ENCODE data around the gene ATP5F1A.
A peak's percentile ranks its signal among the peaks of the same experiment; 100 is the strongest.

ATP5F1A gene

GRCh38 chr18:46084431-46084830 is 13.7 kb downstream of the ATP5F1A start:
- Mint-ChIP-seq H3K27me3 (ENCODE audit: low read depth) (no peaks in the 10 kb centered on the region), H3K4me1 (no peaks in the 10 kb centered on the region)

GRCh38 chr18:46080156-46080555 is 17.9 kb downstream of the ATP5F1A start:
- peaks cover 68% of the 10 kb centered on the region for H3K36me3 Mint-ChIP-seq (ENCODE audit: low read depth)
- no peaks in the 10 kb centered on the region for H3K9me3 Mint-ChIP-seq
- no peaks in the 10 kb centered on the region for H3K27me3 Mint-ChIP-seq (ENCODE audit: low read depth)
- H3K4me1 Mint-ChIP-seq = no peaks in the 10 kb centered on the region
- H3K4me3 Mint-ChIP-seq = no peak overlapping the region
- no peak for TF ChIP-seq CTCF (IDR thresholded peaks at IDR 0.05; ENCODE audit: unreplicated experiment in 3 of 3)
- H3K27ac Mint-ChIP-seq = no peak overlapping the region

More at GRCh38 chr18:46084431-46084830, 13.7 kb downstream of the ATP5F1A start:
- H3K27ac Mint-ChIP-seq = no peak overlapping the region
- H3K36me3 Mint-ChIP-seq (ENCODE audit: low read depth) = peaks cover 88% of the 10 kb centered on the region
- no peaks in the 10 kb centered on the region for H3K9me3 Mint-ChIP-seq
- H3K4me3 Mint-ChIP-seq = no peak overlapping the region
- no peak for TF ChIP-seq CTCF (IDR thresholded peaks at IDR 0.05; ENCODE audit: unreplicated experiment in 3 of 3)

GRCh38 chr18:46079336-46079735 is 18.8 kb downstream of the ATP5F1A start:
- Mint-ChIP-seq H3K9me3 (no peaks in the 10 kb centered on the region), H3K27me3 (ENCODE audit: low read depth) (no peaks in the 10 kb centered on the region), H3K27ac (no peak overlapping the region), H3K4me1 (no peaks in the 10 kb centered on the region), H3K36me3 (ENCODE audit: low read depth) (peaks cover 59% of the 10 kb centered on the region), H3K4me3 (no peak overlapping the region)
- TF ChIP-seq CTCF (IDR thresholded peaks at IDR 0.05; ENCODE audit: unreplicated experiment in 3 of 3) = no peak

GRCh38 chr18:46073474-46074331 is 24.4 kb downstream of the ATP5F1A start:
- H3K9me3 Mint-ChIP-seq = no peaks in the 10 kb centered on the region

GRCh38 chr18:46072959-46073358 is 25.1 kb downstream of the ATP5F1A start:
- Mint-ChIP-seq H3K4me3 (peak overlapping the region; percentile 80 to 87 (median 83)), H3K36me3 (ENCODE audit: low read depth) (peaks cover 11% of the 10 kb centered on the region), H3K27ac (no peak overlapping the region), H3K9me3 (no peaks in the 10 kb centered on the region), H3K4me1 (no peaks in the 10 kb centered on the region), H3K27me3 (ENCODE audit: low read depth) (no peaks in the 10 kb centered on the region)
- no peak for TF ChIP-seq CTCF (IDR thresholded peaks at IDR 0.05; ENCODE audit: unreplicated experiment in 3 of 3)

More at GRCh38 chr18:46073474-46074331, 24.4 kb downstream of the ATP5F1A start:
- Mint-ChIP-seq H3K4me1 (no peaks in the 10 kb centered on the region), H3K27me3 (ENCODE audit: low read depth) (no peaks in the 10 kb centered on the region), H3K4me3 (peak overlapping the region; percentile 37 to 46 (median 39)), H3K27ac (no peak overlapping the region), H3K36me3 (ENCODE audit: low read depth) (peaks cover 12% of the 10 kb centered on the region)
- TF ChIP-seq CTCF (IDR thresholded peaks at IDR 0.05; ENCODE audit: unreplicated experiment in 3 of 3) = peak; percentile 64 to 73 (median 70)

Data from nephron (organoid).